Astrocyte (in vitro differentiated cells and primary cell): ENCODE data around the gene COL11A2. TPM values are rescaled to one million over a fixed set of nuclear protein-coding genes. Genes with fewer than 3 reads are reported as not detected.
A peak's percentile ranks its signal among the peaks of the same experiment; 100 is the strongest.

Experiments
- DNase-seq: peaks from one replicate; pipeline ENCODE4 v3.0.0-alpha.2; 2010; ENCODE audit warnings: low read depth
- FAIRE-seq: peaks from 2 replicates; lab custom pipeline; 2011; peaks lifted over from hg19 to GRCh38; lab: Jason Lieb, UNC
- H2AFZ ChIP-seq: 2 replicates; pipeline ENCODE4 v1.6.0; 2012; ENCODE audit warnings: low read depth, low read length, inconsistent platforms
- H3K27ac ChIP-seq: 2 replicates; pipeline ENCODE4 v1.5.1; 2011; ENCODE audit warnings: low read depth, low read length, inconsistent platforms
- H3K27me3 ChIP-seq: 2 replicates; pipeline ENCODE4 v1.6.0; 2011; ENCODE audit warnings: low read length, inconsistent platforms; ENCODE audit not compliant: insufficient read depth
- H3K36me3 ChIP-seq: 2 replicates; pipeline ENCODE4 v1.5.1; 2011; ENCODE audit warnings: low read length, inconsistent platforms; ENCODE audit not compliant: insufficient read depth
- H3K4me1 ChIP-seq: 2 replicates; pipeline ENCODE4 v1.5.1; 2011; ENCODE audit warnings: low read length, inconsistent platforms; ENCODE audit not compliant: insufficient read depth
- H3K4me2 ChIP-seq: 2 replicates; pipeline ENCODE4 v1.6.0; 2012; ENCODE audit warnings: low read length, inconsistent platforms
- H3K4me3 ChIP-seq: 2 replicates; pipeline ENCODE4 v1.5.1; 2011; ENCODE audit warnings: low read depth, mild to moderate bottlenecking, low read length, inconsistent platforms; ENCODE audit not compliant: insufficient read depth
- H3K79me2 ChIP-seq: 2 replicates; pipeline ENCODE4 v1.6.0; 2012; ENCODE audit warnings: mild to moderate bottlenecking, low read length, inconsistent platforms; ENCODE audit not compliant: insufficient read depth
- H3K9ac ChIP-seq: 2 replicates; pipeline ENCODE4 v1.6.0; 2012; ENCODE audit warnings: mild to moderate bottlenecking, low read length, inconsistent platforms
- H3K9me3 ChIP-seq: 2 replicates; pipeline ENCODE4 v1.5.1; 2012; ENCODE audit warnings: low read depth, mild to moderate bottlenecking, low read length, inconsistent platforms; ENCODE audit not compliant: insufficient read depth
- H4K20me1 ChIP-seq: 2 replicates; pipeline ENCODE4 v1.6.0; 2012; ENCODE audit warnings: low read length, inconsistent platforms; ENCODE audit not compliant: insufficient read depth
- H3K27ac Mint-ChIP-seq: one replicate; pipeline ENCODE4 v1.8.0; 2021; ENCODE audit warnings: mild to moderate bottlenecking, mixed read lengths; ENCODE audit not compliant: unreplicated experiment
- H3K27me3 Mint-ChIP-seq: one replicate; pipeline ENCODE4 v1.8.0; 2021; ENCODE audit warnings: low read depth, mixed read lengths; ENCODE audit not compliant: unreplicated experiment
- H3K36me3 Mint-ChIP-seq: one replicate; pipeline ENCODE4 v1.8.0; 2021; ENCODE audit warnings: low read depth, mixed read lengths; ENCODE audit not compliant: unreplicated experiment
- H3K4me1 Mint-ChIP-seq: one replicate; pipeline ENCODE4 v1.8.0; 2021; ENCODE audit warnings: low read depth, mixed read lengths; ENCODE audit not compliant: unreplicated experiment
- H3K4me3 Mint-ChIP-seq: one replicate; pipeline ENCODE4 v1.8.0; 2021; ENCODE audit warnings: mild to moderate bottlenecking, moderate library complexity, mixed read lengths; ENCODE audit not compliant: unreplicated experiment
- H3K9me3 Mint-ChIP-seq: one replicate; pipeline ENCODE4 v1.8.0; 2021; ENCODE audit warnings: mild to moderate bottlenecking, mixed read lengths; ENCODE audit not compliant: unreplicated experiment
- CTCF ChIP-seq: IDR thresholded peaks from 2 replicates; pipeline ENCODE4 v1.5.1; 2011; ENCODE audit warnings: low read depth, mild to moderate bottlenecking, inconsistent platforms, low read length, moderate library complexity; ENCODE audit not compliant: insufficient read depth
- EZH2 ChIP-seq: IDR thresholded peaks from 2 replicates; pipeline ENCODE4 v1.6.1; 2012; ENCODE audit warnings: mild to moderate bottlenecking, low read length, inconsistent platforms; ENCODE audit not compliant: insufficient read depth
- total RNA-seq: library from RNA; stranded (reverse); gene quantifications from 2 replicates; pipeline ENCODE4 v1.2.1, GENCODE V29; 2021

The COL11A2 gene
- total RNA-seq, 1 donor from 2014 or later, result 1.3 TPM

DNA sequence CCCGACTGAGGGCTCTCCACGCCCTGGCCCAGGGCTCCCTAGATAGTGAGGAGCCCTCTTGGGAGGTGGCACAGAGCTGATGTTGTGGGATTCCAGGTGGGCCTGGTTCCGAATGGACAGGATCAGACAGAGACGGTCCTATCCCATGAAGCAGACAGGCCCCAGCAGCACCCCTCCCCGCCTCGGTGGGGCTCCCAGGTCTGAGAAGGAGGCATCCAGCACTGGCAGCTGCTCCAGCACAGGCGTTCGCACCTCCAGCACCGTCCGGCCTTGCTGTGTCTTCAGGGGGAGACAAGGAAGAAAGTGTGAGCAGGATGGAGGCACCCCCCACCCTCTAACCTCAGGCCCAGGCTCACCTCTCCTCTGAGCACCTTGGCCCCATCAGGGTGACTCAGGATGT, 28.7 kb downstream of the COL11A2 start:
- H3K27ac Mint-ChIP-seq, result no peak overlapping the region
- Histone ChIP-seq H3K4me2 (no peak overlapping the region), H3K9ac (no peak overlapping the region), H3K4me1 (peaks cover 16% of the 10 kb centered on the region), H3K9me3 (no peaks in the 10 kb centered on the region), H3K27ac (no peak overlapping the region), H3K79me2 (no peaks in the 10 kb centered on the region), H3K27me3 (no peaks in the 10 kb centered on the region), H3K4me3 (no peak overlapping the region), H3K36me3 (no peaks in the 10 kb centered on the region), H4K20me1 (no peaks in the 10 kb centered on the region), H2AFZ (no peak overlapping the region)
- peaks cover 41% of the 10 kb centered on the region for H3K27me3 Mint-ChIP-seq
- no peak overlapping the region for H3K4me3 Mint-ChIP-seq
- peaks cover 3% of the 10 kb centered on the region for H3K9me3 Mint-ChIP-seq
- no peaks in the 10 kb centered on the region for H3K36me3 Mint-ChIP-seq
- peaks cover 4% of the 10 kb centered on the region for H3K4me1 Mint-ChIP-seq
- TF ChIP-seq EZH2, result no peak
- TF ChIP-seq CTCF, result no peak
- no peak for FAIRE-seq
- no peak for DNase-seq

GRCh38 chr6:33161354-33162331, 30.6 kb downstream of the COL11A2 start:
- no peaks in the 10 kb centered on the region for H3K36me3 Mint-ChIP-seq
- Histone ChIP-seq H3K4me3 (peak overlapping the region; percentile 52), H3K27ac (no peak overlapping the region), H3K9ac (peak overlapping the region; percentile 70), H2AFZ (peak overlapping the region; percentile 82), H3K4me1 (peaks cover 16% of the 10 kb centered on the region), H4K20me1 (no peaks in the 10 kb centered on the region), H3K9me3 (no peaks in the 10 kb centered on the region), H3K79me2 (no peaks in the 10 kb centered on the region), H3K27me3 (peaks cover 2% of the 10 kb centered on the region), H3K4me2 (peak overlapping the region; percentile 85), H3K36me3 (no peaks in the 10 kb centered on the region)
- peaks cover 4% of the 10 kb centered on the region for H3K4me1 Mint-ChIP-seq
- TF ChIP-seq CTCF (peak; percentile 71), EZH2 (no peak)
- peak overlapping the region; percentile 69 for H3K27ac Mint-ChIP-seq
- H3K9me3 Mint-ChIP-seq, result peaks cover 3% of the 10 kb centered on the region
- FAIRE-seq (no peak), DNase-seq (peak; percentile 18)
- peak overlapping the region; percentile 80 for H3K4me3 Mint-ChIP-seq
- peaks cover 38% of the 10 kb centered on the region for H3K27me3 Mint-ChIP-seq
